MM.1S (cell line): ENCODE results near the gene TNP1.

Experiments used
- DNase-seq: peaks from one replicate; pipeline ENCODE4 v3.0.0-alpha.2; 2015
- H2AFZ ChIP-seq: fragments of 300-600 bp; sonication (generic); 2 replicates; pipeline ENCODE4 v1.6.0; 2016; ENCODE audit warnings: antibody characterized with exemption, low read length
- H3F3A ChIP-seq: fragments of 300-600 bp; sonication (generic); 2 replicates; pipeline ENCODE4 v1.6.1; 2016; ENCODE audit warnings: mild to moderate bottlenecking, antibody characterized with exemption, low read length, moderate library complexity, mixed read lengths; ENCODE audit not compliant: insufficient read depth
- H3K27ac ChIP-seq: fragments of 300-600 bp; sonication (generic); 2 replicates; pipeline ENCODE4 v1.5.1; 2016; ENCODE audit warnings: mild to moderate bottlenecking, low read length
- H3K27me3 ChIP-seq: fragments of 300-600 bp; sonication (generic); replicated peaks from 2 replicates; pipeline ENCODE4 v1.6.0; 2016; ENCODE audit warnings: low read length; ENCODE audit not compliant: insufficient read depth
- H3K36me3 ChIP-seq: fragments of 300-600 bp; sonication (generic); replicated peaks from 2 replicates; pipeline ENCODE4 v1.6.1; 2016; ENCODE audit warnings: mild to moderate bottlenecking, low read length, mixed read lengths; ENCODE audit not compliant: insufficient read depth
- H3K4me1 ChIP-seq: fragments of 300-600 bp; sonication (generic); 2 replicates; pipeline ENCODE4 v1.6.1; 2016; ENCODE audit warnings: low read length, mixed read lengths
- H3K4me2 ChIP-seq: fragments of 300-600 bp; sonication (generic); 2 replicates; pipeline ENCODE4 v1.6.0; 2016; ENCODE audit warnings: low read depth, low read length
- H3K4me3 ChIP-seq: fragments of 300-600 bp; sonication (generic); 2 replicates; pipeline ENCODE4 v1.5.1; 2016; ENCODE audit warnings: low read length, mixed read lengths
- H3K79me2 ChIP-seq: fragments of 300-600 bp; sonication (generic); 2 replicates; pipeline ENCODE4 v1.6.1; 2016; ENCODE audit warnings: mixed run types, low read length, mixed read lengths
- H3K9ac ChIP-seq: fragments of 300-600 bp; sonication (generic); 2 replicates; pipeline ENCODE4 v1.6.1; 2016; ENCODE audit warnings: low read length, mixed read lengths
- H3K9me2 ChIP-seq: fragments of 300-600 bp; sonication (generic); replicated peaks from 2 replicates; pipeline ENCODE4 v1.6.1; 2016; ENCODE audit warnings: mild to moderate bottlenecking, low read length, mixed read lengths; ENCODE audit not compliant: insufficient read depth
- H3K9me3 ChIP-seq: fragments of 300-600 bp; sonication (generic); replicated peaks from 2 replicates; pipeline ENCODE4 v1.6.1; 2016; ENCODE audit warnings: mild to moderate bottlenecking, low read length, mixed read lengths; ENCODE audit not compliant: insufficient read depth
- H4K20me1 ChIP-seq: fragments of 300-600 bp; sonication (generic); 2 replicates; pipeline ENCODE4 v1.6.1; 2016; ENCODE audit warnings: mild to moderate bottlenecking, low read length, moderate library complexity, mixed read lengths; ENCODE audit not compliant: insufficient read depth
- CTCF ChIP-seq: fragments of 300-600 bp; sonication (generic); IDR thresholded peaks from 2 replicates; pipeline ENCODE4 v1.5.1; 2016; ENCODE audit warnings: antibody characterized with exemption, low read length, mixed read lengths
- EZH2 ChIP-seq: fragments of 300-600 bp; sonication (generic); optimal IDR thresholded peaks from 2 replicates; pipeline ENCODE3; 2017; ENCODE audit warnings: low read depth, mild to moderate bottlenecking, antibody characterized with exemption, low read length, mixed read lengths
- EZH2phosphoT487 ChIP-seq: fragments of 300-600 bp; sonication (generic); IDR thresholded peaks from 2 replicates; pipeline ENCODE4 v1.6.1; 2018; ENCODE audit warnings: antibody characterized with exemption, low read length

The TNP1 gene

DNA sequence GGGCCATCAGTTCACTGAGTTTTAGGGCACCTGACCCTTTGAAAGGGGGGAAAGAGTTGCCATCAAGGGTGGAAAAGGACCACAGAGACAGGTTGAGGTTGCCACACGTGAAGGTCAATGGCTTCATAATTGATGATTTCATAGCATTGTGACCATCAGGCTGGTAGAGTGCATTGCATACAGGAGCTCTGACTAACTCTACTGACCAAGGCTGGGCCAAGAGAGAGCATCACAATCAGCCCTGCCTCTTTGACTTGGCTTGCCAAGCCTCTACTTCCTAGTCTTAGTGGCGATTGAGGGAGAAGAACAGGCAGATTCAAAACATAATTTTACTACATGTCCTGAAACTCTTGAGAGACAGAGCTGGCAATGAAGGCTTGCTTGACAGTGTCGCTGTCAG lies 5.8 kb upstream of the TNP1 start:
- H3K4me1 ChIP-seq, result no peaks in the 10 kb centered on the region
- no peaks in the 10 kb centered on the region for H3F3A ChIP-seq
- H3K27me3 ChIP-seq, result no peaks in the 10 kb centered on the region
- no peak overlapping the region for H3K4me3 ChIP-seq
- no peaks in the 10 kb centered on the region for H3K9me3 ChIP-seq
- no peaks in the 10 kb centered on the region for H3K9me2 ChIP-seq
- no peaks in the 10 kb centered on the region for H3K36me3 ChIP-seq
- TF ChIP-seq EZH2 (no peak), CTCF (no peak), EZH2phosphoT487 (no peak)
- no peak overlapping the region for H2AFZ ChIP-seq
- H3K4me2 ChIP-seq, result no peak overlapping the region
- DNase-seq, result no peak
- H4K20me1 ChIP-seq, result no peaks in the 10 kb centered on the region
- H3K27ac ChIP-seq, result no peak overlapping the region
- no peaks in the 10 kb centered on the region for H3K79me2 ChIP-seq
- no peak overlapping the region for H3K9ac ChIP-seq

- Histone ChIP-seq H3K36me3 (no peaks in the 10 kb centered on the region), H3K9ac (no peak overlapping the region), H3K27ac (no peak overlapping the region), H3K9me2 (no peaks in the 10 kb centered on the region), H3K79me2 (no peaks in the 10 kb centered on the region), H3K27me3 (no peaks in the 10 kb centered on the region), H3K9me3 (no peaks in the 10 kb centered on the region), H2AFZ (no peak overlapping the region), H3K4me1 (no peaks in the 10 kb centered on the region), H3K4me3 (no peak overlapping the region), H3F3A (no peaks in the 10 kb centered on the region), H3K4me2 (no peak overlapping the region), H4K20me1 (no peaks in the 10 kb centered on the region)
- no peak for DNase-seq
- TF ChIP-seq EZH2 (no peak), EZH2phosphoT487 (no peak)
Measured at GRCh38 chr2:216863946-216864345, 4.1 kb upstream of the TNP1 start.

GRCh38 chr2:216862628-216863398 lies 2.9 kb upstream of the TNP1 start:
- H3K27me3 ChIP-seq, result no peaks in the 10 kb centered on the region
- H3K4me3 ChIP-seq, result no peak overlapping the region
- H3K79me2 ChIP-seq, result no peaks in the 10 kb centered on the region
- H3K27ac ChIP-seq, result no peak overlapping the region
- no peak for TF ChIP-seq EZH2phosphoT487
- no peak for TF ChIP-seq EZH2
- no peak for TF ChIP-seq CTCF
- H4K20me1 ChIP-seq, result no peaks in the 10 kb centered on the region
- no peak overlapping the region for H2AFZ ChIP-seq
- H3K9ac ChIP-seq, result no peak overlapping the region
- H3K9me2 ChIP-seq, result no peaks in the 10 kb centered on the region
- no peaks in the 10 kb centered on the region for H3K36me3 ChIP-seq
- H3F3A ChIP-seq, result no peaks in the 10 kb centered on the region
- no peak overlapping the region for H3K4me2 ChIP-seq
- no peaks in the 10 kb centered on the region for H3K9me3 ChIP-seq
- no peak for DNase-seq
- no peaks in the 10 kb centered on the region for H3K4me1 ChIP-seq
